GF-D8 (cell line): ENCODE data around the gene WWOX.

Experiments
- DNase-seq: peaks from one replicate; lab custom pipeline; 2025; lab: John Stamatoyannopoulos, UW

Gene WWOX

GRCh38 chr16:78738557-78738956 is 639.1 kb downstream of the WWOX start:
- no peak for DNase-seq

- DNase-seq, result no peak
These were observed 640.8 kb downstream of the WWOX start for GRCh38 chr16:78740269-78740668.

- DNase-seq, result no peak
These were observed 643.2 kb downstream of the WWOX start for GRCh38 chr16:78742501-78743283.

DNA sequence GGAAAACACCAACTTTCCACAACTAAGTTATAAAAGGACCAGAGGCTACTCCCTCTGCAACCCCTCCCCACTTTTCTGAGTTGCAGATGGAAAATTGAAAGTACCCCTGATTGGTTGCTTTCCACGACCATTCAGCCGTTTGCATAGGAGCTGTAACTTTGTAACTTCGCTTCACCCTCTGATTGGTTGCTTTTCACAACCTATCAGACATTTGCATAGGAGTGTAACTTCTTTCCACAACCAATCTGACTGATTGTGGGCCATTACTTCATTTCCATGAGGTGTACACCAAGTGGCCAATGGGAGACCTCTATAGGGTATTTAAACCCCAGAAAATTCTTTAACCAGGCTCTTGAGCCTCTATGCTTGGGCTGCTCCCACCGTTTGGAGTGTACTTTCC is 644.1 kb downstream of the WWOX start:
- no peak for DNase-seq

DNA sequence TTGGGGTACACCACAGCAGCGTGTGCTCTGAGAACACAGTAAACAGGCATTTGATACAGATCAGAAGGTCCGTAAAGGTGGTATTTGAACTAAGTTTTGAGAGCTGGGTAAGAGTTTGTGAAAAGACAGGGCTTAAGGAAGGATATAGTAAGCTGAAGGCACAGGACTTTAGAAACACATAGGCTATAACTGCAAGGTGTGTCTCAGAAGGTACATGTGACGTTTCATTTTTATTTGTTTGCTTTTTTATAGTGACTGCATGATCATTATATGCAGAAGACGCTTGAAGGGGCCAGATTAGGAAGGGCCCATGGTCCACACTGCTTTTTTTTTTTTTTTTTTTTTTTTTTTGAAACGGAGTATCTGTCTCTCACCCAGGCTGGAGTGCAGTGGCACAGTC is 644.6 kb downstream of the WWOX start:
- no peak for DNase-seq

DNA sequence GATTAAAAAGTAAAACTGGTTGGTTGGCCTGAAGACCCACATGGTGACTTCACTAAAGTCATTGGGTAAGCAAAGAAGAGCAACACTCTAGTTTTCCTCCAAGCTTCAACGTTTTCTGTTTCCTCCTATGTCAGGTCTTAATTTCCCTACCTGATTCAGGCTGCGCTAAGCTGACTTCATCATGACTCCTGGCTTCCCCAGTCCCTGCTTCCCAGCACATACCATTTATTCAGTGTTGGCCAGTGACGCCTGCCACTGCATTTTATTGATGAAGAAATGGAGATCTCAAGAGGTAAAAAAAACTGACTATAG is 645.3 kb downstream of the WWOX start:
- DNase-seq, result no peak

- DNase-seq, result no peak
These were observed 645.9 kb downstream of the WWOX start for GRCh38 chr16:78745108-78746019.

GRCh38 chr16:78746718-78747117 is 647.3 kb downstream of the WWOX start:
- DNase-seq, result no peak

- DNase-seq, result no peak
These were observed 648.9 kb downstream of the WWOX start for GRCh38 chr16:78748220-78748929.

- no peak for DNase-seq
These were observed 650.4 kb downstream of the WWOX start for GRCh38 chr16:78749745-78750268.

DNA sequence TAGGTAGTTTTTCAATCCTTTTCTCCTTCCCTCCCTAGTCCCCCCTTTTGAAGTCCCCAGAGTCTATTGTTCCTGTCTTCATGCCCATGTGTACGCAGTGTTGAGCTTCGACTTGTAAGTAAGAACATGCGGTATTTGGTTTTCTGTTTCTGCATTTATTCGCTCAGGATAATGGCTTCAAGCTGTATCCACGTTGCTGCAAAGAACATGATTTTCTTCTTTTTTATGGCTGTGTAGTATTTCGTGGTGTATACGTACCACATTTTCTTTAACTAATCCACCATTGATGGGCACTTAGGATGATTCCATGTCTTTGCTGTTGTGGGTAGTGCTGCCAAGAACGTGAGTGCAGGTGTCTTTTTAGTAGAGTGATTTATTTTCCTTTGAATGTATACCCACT is 651.2 kb downstream of the WWOX start:
- no peak for DNase-seq

- DNase-seq, result no peak
These were observed 652.1 kb downstream of the WWOX start for GRCh38 chr16:78751601-78752000.

- no peak for DNase-seq
These were observed 655.3 kb downstream of the WWOX start for GRCh38 chr16:78754713-78755112.

- DNase-seq, result no peak
These were observed 656.6 kb downstream of the WWOX start for GRCh38 chr16:78755751-78756661.

- DNase-seq, result no peak
These were observed 660.1 kb downstream of the WWOX start for GRCh38 chr16:78759596-78759995.

GRCh38 chr16:78760611-78761010 is 661.2 kb downstream of the WWOX start:
- no peak for DNase-seq

GRCh38 chr16:78761427-78761826 is 662.0 kb downstream of the WWOX start:
- DNase-seq, result no peak

DNA sequence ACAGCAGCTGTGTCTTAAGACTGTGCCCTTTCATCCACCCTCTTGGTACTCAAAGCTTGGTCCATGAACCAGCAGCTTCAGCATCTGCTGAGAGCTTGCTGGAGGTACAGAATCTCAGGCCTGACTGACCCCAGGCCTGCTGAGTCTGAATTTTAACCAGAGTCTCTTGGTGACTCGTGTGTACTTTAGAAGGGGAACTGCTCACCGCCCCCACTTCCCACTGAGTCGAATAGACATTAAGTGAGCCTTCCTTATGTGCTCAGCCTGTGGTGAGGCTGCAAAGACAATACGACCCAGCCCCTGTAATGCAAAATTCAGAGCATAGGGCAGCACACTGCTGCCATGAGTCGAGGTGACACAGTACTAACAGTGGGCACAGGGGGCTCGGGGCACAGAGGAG is 662.8 kb downstream of the WWOX start:
- DNase-seq, result no peak

DNA sequence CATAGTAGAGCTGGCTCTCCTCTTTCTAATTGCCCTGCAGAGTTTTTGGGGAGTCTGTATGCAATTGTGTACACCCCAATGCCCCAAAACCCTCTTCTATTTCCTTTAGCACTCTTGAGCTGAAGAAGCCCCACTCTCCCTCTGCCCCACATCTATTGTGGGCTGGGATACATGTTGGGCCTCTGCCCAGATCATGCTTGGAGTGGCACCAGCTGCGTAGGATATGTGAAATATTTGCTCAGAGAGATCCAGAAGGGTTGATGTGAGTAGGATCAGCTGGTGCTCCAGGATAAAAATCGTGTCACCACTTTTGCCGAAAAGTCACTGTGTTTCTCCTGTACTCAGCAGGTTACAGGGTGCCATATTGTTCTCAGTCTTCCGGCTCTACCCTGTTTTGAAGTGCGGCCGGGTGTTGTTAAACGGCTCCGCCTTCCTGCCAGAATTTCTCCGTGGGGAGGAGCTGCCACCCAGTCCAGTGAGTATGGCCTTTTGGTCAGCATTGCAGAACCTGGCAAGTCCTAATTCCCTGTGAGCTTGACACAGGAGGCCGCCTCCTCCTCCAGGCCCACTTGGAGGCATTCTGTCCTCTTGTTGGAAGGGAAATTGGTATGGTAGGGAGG is 664.5 kb downstream of the WWOX start:
- DNase-seq, result no peak

GRCh38 chr16:78764478-78764877 is 665.0 kb downstream of the WWOX start:
- DNase-seq, result no peak

DNA sequence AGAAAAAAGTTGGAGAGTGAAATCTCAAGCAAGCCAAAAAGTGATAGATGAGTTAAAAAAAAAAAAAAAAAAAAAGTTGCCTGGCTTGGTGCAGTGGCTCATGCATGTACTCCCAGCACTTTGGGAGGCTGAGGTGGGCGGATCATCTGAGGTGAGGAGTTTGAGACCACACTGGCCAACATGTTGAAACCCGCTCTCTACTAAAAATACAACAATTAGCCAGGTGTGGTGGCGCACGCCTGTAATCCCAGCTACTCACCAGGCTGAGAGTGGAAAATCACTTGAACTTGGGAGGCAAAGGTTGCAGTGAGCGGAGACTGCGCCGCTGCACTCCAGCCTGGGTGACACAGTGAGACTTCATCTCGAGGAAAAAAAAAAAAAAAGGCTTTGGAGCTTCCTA is 668.8 kb downstream of the WWOX start:
- no peak for DNase-seq
